CD14-positive monocyte (primary cell): ENCODE results near the gene LRBA. TPM values are rescaled to one million over a fixed set of nuclear protein-coding genes. Genes with fewer than 3 reads are reported as not detected.

Experiments used
- DNase-seq, 3 donors: peaks; one replicate each; pipeline ENCODE4 v3.0.0-alpha.2; 2011 to 2022
- H2AFZ ChIP-seq: 2 replicates; pipeline ENCODE4 v1.6.0; 2012; ENCODE audit warnings: mild to moderate bottlenecking, low read depth, low read length, inconsistent platforms; ENCODE audit not compliant: insufficient read depth, poor library complexity, severe bottlenecking
- H3K27ac ChIP-seq, 2 donors: 1 replicate in 1 of 2; 2 replicates in 1 of 2; pipeline ENCODE4 v1.5.1; 2012 to 2013; ENCODE audit warnings: low read length in 2 of 2, control low read depth in 1 of 2, inconsistent platforms in 1 of 2, low read depth in 1 of 2, mild to moderate bottlenecking in 1 of 2
- H3K27me3 ChIP-seq, 2 donors: one replicate each; pipeline versions ENCODE4 v1.6.0 to v1.6.1; 2011 to 2013; ENCODE audit warnings: low read length in 2 of 2; ENCODE audit not compliant: control insufficient read depth in 2 of 2, insufficient read depth in 2 of 2
- H3K36me3 ChIP-seq, 2 donors: replicated peaks in 1 of 2; 1 replicate in 1 of 2; 2 replicates in 1 of 2; pipeline versions ENCODE4 v1.5.1 to v1.6.1; 2012 to 2013; ENCODE audit warnings: low read length in 2 of 2, control low read depth in 1 of 2, inconsistent platforms in 1 of 2, mild to moderate bottlenecking in 1 of 2; ENCODE audit not compliant: insufficient read depth in 2 of 2, control insufficient read depth in 1 of 2
- H3K4me1 ChIP-seq, 2 donors: 1 replicate in 1 of 2; 2 replicates in 1 of 2; pipeline versions ENCODE4 v1.5.1 to v1.6.1; 2012 to 2013; ENCODE audit warnings: low read length in 2 of 2, control low read depth in 1 of 2, inconsistent platforms in 1 of 2, mild to moderate bottlenecking in 1 of 2, moderate library complexity in 1 of 2; ENCODE audit not compliant: insufficient read depth in 2 of 2, control insufficient read depth in 1 of 2
- H3K4me2 ChIP-seq: replicated peaks from 2 replicates; pipeline ENCODE3; 2012; ENCODE audit warnings: low read length, moderate library complexity, mild to moderate bottlenecking; ENCODE audit not compliant: poor library complexity, severe bottlenecking; ENCODE audit errors: extremely low read depth
- H3K4me3 ChIP-seq, 3 experiments: fragments of 200-600 bp in 1 of 3; sonication (generic) in 1 of 3; replicated peaks in 1 of 3; 1 replicate in 2 of 3; 2 replicates in 1 of 3; pipeline ENCODE4 v1.5.1; 2011 to 2013; ENCODE audit warnings: low read length in 3 of 3, mild to moderate bottlenecking in 3 of 3, control low read depth in 2 of 3, low read depth in 2 of 3, inconsistent platforms in 1 of 3, moderate library complexity in 1 of 3
- H3K79me2 ChIP-seq: 2 replicates; pipeline ENCODE4 v1.6.0; 2012; ENCODE audit warnings: mild to moderate bottlenecking, control low read depth, inconsistent platforms, low read length, moderate library complexity; ENCODE audit not compliant: insufficient read depth
- H3K9ac ChIP-seq: 2 replicates; pipeline ENCODE4 v1.6.0; 2017; ENCODE audit warnings: low read length, mild to moderate bottlenecking; ENCODE audit not compliant: insufficient read depth, poor library complexity, severe bottlenecking
- H3K9me3 ChIP-seq, 2 donors: replicated peaks in 1 of 2; 1 replicate in 1 of 2; 2 replicates in 1 of 2; pipeline versions ENCODE4 v1.5.1 to v1.6.1; 2012 to 2013; ENCODE audit warnings: low read length in 2 of 2, control low read depth in 1 of 2; ENCODE audit not compliant: control insufficient read depth in 1 of 2, insufficient read depth in 1 of 2
- H4K20me1 ChIP-seq: 2 replicates; pipeline ENCODE4 v1.6.0; 2012; ENCODE audit warnings: mild to moderate bottlenecking, low read length, control low read depth, moderate library complexity; ENCODE audit not compliant: insufficient read depth
- H3K27ac Mint-ChIP-seq, 7 donors: one replicate each; pipeline ENCODE4 v1.8.0; 2020; ENCODE audit warnings: mild to moderate bottlenecking in 7 of 7, mixed read lengths in 7 of 7, moderate library complexity in 6 of 7, inconsistent platforms in 2 of 7
- H3K27me3 Mint-ChIP-seq, 3 donors: one replicate each; pipeline ENCODE4 v1.8.0; 2021 to 2022; ENCODE audit warnings: low read depth in 3 of 3, mild to moderate bottlenecking in 3 of 3, mixed read lengths in 3 of 3, moderate library complexity in 3 of 3, inconsistent platforms in 1 of 3
- H3K36me3 Mint-ChIP-seq, 2 donors: one replicate each; pipeline ENCODE4 v1.8.0; 2020; ENCODE audit warnings: mixed read lengths in 2 of 2, inconsistent platforms in 1 of 2, mild to moderate bottlenecking in 1 of 2
- H3K4me1 Mint-ChIP-seq: one replicate; pipeline ENCODE4 v1.8.0; 2020; ENCODE audit warnings: mild to moderate bottlenecking, mixed read lengths
- H3K4me3 Mint-ChIP-seq, 2 donors: one replicate each; pipeline ENCODE4 v1.8.0; 2020; ENCODE audit warnings: mild to moderate bottlenecking in 2 of 2, mixed read lengths in 2 of 2, moderate library complexity in 1 of 2
- H3K9me3 Mint-ChIP-seq, 7 donors: one replicate each; pipeline ENCODE4 v1.8.0; 2020 to 2022; ENCODE audit warnings: mixed read lengths in 7 of 7, mild to moderate bottlenecking in 6 of 7, moderate library complexity in 6 of 7, inconsistent platforms in 2 of 7
- WGBS: methylation state at CpG from one replicate; pipeline ENCODE4 v1.1.5; 2013; ENCODE audit warnings: missing lambda C conversion rate; ENCODE audit not compliant: insufficient coverage; 5-methylcytosine and 5-hydroxymethylcytosine counted together
- intact Hi-C, 2 donors: fragments of 100-400 bp; cut with micrococcal nuclease; formaldehyde crosslinking; loops; one replicate each; pipeline versions ENCODE4 v1.15.0 to v1.15.1; 2023
- polyA plus RNA-seq, 3 donors: library from polyadenylated mRNA; depleted of rRNA in 1 of 3; unstranded in 2 of 3; stranded (reverse) in 1 of 3; fragments of 300-500 nt in 2 of 3; fragments of >200 nt in 1 of 3; fragmentation: Illumina TruSeq in 2 of 3; gene quantifications; 1 replicate in 2 of 3; 2 replicates in 1 of 3; pipeline ENCODE4 v1.2.3, GENCODE V29; 2012 to 2021
- TF ChIP-seq, protein P1 (sequence below): fragments of 200-600 bp; IDR thresholded peaks from one replicate; pipeline ENCODE4 v1.8.0; 2022; ENCODE audit warnings: antibody characterized with exemption, mild to moderate bottlenecking

LRBA gene
- polyA plus RNA-seq, 3 donors, result 1.5 to 5.5 (median 4.4) TPM

DNA sequence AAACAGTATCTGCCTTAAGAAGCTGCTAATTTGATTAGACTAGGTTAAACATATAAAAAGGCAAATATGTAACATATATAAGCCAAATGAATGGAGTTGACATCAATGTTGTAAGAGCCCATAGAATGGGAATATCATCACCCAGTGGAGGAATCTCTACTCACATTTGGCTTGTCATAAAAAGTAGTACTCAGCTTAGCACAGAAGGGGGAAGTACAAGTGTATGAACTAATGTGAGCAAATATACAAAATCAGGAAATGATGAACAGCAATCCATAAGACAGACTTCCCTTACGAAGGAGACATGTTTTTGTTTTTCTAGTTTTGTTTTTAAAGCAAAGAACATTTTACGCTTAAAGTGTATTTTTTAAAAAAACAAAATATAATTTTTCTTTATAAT, 358.2 kb downstream of the LRBA start:
- DNase-seq, result peak; percentile 4 to 19 (median 7)
- Histone ChIP-seq H3K79me2 (no peaks in the 10 kb centered on the region), H2AFZ (no peak overlapping the region), H4K20me1 (no peaks in the 10 kb centered on the region), H3K4me3 (no peak overlapping the region), H3K36me3 (no peaks in the 10 kb centered on the region), H3K4me1 (no peaks in the 10 kb centered on the region), H3K9ac (no peak overlapping the region), H3K27me3 (no peaks in the 10 kb centered on the region), H3K27ac (no peak overlapping the region), H3K4me2 (no peak overlapping the region), H3K9me3 (no peaks in the 10 kb centered on the region)
- Mint-ChIP-seq H3K9me3 (peaks cover 0 to 2% (median 0%) of the 10 kb centered on the region in 7 donors), H3K4me3 (no peak overlapping the region), H3K27ac (no peak overlapping the region), H3K27me3 (no peaks in the 10 kb centered on the region), H3K4me1 (peaks cover 3% of the 10 kb centered on the region), H3K36me3 (no peaks in the 10 kb centered on the region)
- intact Hi-C loops, result no loop called here
- WGBS, result no CpG with 5 or more reads among the region's 2 CpGs
- TF ChIP-seq, protein P1, sequence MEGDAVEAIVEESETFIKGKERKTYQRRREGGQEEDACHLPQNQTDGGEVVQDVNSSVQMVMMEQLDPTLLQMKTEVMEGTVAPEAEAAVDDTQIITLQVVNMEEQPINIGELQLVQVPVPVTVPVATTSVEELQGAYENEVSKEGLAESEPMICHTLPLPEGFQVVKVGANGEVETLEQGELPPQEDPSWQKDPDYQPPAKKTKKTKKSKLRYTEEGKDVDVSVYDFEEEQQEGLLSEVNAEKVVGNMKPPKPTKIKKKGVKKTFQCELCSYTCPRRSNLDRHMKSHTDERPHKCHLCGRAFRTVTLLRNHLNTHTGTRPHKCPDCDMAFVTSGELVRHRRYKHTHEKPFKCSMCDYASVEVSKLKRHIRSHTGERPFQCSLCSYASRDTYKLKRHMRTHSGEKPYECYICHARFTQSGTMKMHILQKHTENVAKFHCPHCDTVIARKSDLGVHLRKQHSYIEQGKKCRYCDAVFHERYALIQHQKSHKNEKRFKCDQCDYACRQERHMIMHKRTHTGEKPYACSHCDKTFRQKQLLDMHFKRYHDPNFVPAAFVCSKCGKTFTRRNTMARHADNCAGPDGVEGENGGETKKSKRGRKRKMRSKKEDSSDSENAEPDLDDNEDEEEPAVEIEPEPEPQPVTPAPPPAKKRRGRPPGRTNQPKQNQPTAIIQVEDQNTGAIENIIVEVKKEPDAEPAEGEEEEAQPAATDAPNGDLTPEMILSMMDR, result no peak

DNA sequence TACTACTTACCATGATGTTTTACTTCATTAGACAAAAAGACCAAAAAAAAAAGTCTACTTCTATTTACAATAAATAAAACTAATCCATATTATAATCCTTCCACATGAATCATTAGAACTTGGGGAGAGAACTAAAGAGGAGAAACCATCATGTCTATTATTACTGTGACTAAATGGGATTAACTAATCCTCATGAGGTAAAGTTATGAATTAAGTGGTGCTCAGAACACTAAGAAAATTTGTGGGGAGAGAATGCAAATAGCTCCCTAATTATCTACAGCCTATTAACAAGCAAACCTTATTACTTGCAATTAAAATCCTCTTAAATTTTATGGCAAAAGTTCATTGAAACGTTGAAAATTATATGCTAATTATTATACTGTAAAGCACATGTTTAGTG, 364.3 kb downstream of the LRBA start:
- Mint-ChIP-seq H3K4me3 (no peak overlapping the region), H3K36me3 (no peaks in the 10 kb centered on the region), H3K4me1 (no peaks in the 10 kb centered on the region), H3K27ac (no peak overlapping the region), H3K27me3 (no peaks in the 10 kb centered on the region), H3K9me3 (no peaks in the 10 kb centered on the region)
- no peak overlapping the region for H3K27ac ChIP-seq
- intact Hi-C loops, result no loop called here
- WGBS, result no CpG with 5 or more reads among the region's 1 CpG
- DNase-seq, result no peak
- TF ChIP-seq, protein P1, result no peak
- H3K36me3 ChIP-seq, result no peaks in the 10 kb centered on the region
- no peak overlapping the region for H3K9ac ChIP-seq
- no peak overlapping the region for H2AFZ ChIP-seq
- no peaks in the 10 kb centered on the region for H3K9me3 ChIP-seq
- no peak overlapping the region for H3K4me3 ChIP-seq
- H4K20me1 ChIP-seq, result no peaks in the 10 kb centered on the region
- no peaks in the 10 kb centered on the region for H3K79me2 ChIP-seq
- no peak overlapping the region for H3K4me2 ChIP-seq
- no peaks in the 10 kb centered on the region for H3K4me1 ChIP-seq
- no peaks in the 10 kb centered on the region for H3K27me3 ChIP-seq
